Epithelial cell of alveolus of lung (primary cell): ENCODE measurements around the gene EDIL3. TPM values are rescaled to one million over a fixed set of nuclear protein-coding genes. Genes with fewer than 3 reads are reported as not detected.

ENCODE experiments used
- total RNA-seq: library from RNA; depleted of rRNA; stranded (reverse); fragments of >200 nt; gene quantifications from 2 replicates; pipeline ENCODE4 v1.2.1, GENCODE V29; 2015

EDIL3 gene
- 28.3 and 60.1 TPM in 2 replicates for total RNA-seq

GRCh38 chr5:84384604-84385575, at the start of gene EDIL3:
EDIL3 (minus strand) TSS chr5:84384880; CDS start chr5:84384374, 506 bp downstream.

